HCEC 1CT (cell line): Measurements from ENCODE around the gene PHF21A.

Experiments
- DNase-seq: peaks from one replicate; pipeline ENCODE4 v3.0.0-alpha.2; 2017

The PHF21A gene

DNA sequence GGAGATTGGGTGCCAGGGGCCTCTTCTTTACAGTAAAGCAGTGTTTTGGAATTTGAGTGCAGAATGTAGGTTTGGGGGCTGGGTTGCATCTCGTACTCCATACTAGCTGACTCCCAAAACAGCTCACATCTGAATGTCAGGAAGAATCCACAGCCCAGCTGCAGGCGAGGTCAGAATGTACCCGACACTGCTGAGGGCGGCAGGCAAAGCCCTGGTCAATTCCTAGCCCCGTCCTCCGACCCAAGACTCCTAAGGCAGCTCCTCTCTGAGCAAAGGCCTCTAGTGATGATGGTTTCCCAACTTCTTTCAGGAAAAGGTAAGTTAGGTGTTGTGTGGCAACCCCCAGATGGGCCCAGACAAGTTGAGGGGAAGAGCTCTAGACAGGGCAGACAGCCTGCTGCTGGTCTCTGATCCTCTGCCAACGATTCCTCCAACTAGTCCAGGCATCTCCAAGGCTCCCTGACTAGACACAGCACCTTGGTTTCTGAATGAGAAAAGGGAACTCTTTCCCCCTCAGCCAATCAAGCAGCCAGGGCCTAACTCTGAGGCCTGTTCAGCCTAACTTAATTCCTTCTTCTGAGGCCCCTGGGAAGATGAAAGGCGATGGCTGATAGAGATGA lies 190.2 kb downstream of the PHF21A start:
- no peak for DNase-seq

- DNase-seq = no peak
Measured at GRCh38 chr11:45930031-45930794, 191.0 kb downstream of the PHF21A start.

GRCh38 chr11:45929486-45930030 lies 191.7 kb downstream of the PHF21A start:
- DNase-seq = no peak

DNA sequence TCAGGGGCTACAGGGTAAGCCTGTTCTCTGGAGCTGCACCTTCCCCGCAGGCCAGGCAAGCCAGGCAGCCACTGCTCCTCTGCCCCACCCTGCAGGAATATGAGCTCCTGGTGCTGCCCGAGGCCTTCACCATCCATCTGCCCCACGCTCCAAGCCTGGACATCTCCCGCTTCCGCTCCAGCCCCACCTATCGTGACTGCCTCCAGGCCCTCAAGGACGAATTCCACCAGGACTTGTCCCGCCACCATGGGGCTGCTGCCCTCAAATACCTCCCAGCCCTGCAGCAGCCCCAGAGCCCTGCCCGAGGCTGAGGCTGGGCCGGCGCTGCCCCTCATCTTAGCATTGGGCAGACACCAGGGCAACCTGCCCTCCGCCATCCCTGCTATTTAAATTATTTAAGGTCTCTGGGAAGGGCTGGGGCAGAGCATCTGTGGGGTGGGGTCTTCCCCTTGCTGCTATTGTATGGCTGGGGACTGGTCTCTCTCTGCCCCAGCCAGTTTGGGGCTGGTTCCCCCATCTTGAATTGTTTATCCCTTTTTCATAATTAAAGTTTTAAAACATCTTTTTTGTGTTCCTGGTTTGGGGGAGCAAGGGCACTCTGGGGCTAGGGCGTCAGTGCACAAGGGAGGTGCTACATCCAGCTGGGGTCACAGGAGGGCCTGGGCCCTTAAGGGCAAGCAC lies 192.6 kb downstream of the PHF21A start:
- DNase-seq = no peak

GRCh38 chr11:45927684-45928413 lies 193.4 kb downstream of the PHF21A start:
- no peak for DNase-seq

GRCh38 chr11:45927332-45927683 lies 193.9 kb downstream of the PHF21A start:
- no peak for DNase-seq

- no peak for DNase-seq
Measured at GRCh38 chr11:45926536-45927331, 194.5 kb downstream of the PHF21A start.

DNA sequence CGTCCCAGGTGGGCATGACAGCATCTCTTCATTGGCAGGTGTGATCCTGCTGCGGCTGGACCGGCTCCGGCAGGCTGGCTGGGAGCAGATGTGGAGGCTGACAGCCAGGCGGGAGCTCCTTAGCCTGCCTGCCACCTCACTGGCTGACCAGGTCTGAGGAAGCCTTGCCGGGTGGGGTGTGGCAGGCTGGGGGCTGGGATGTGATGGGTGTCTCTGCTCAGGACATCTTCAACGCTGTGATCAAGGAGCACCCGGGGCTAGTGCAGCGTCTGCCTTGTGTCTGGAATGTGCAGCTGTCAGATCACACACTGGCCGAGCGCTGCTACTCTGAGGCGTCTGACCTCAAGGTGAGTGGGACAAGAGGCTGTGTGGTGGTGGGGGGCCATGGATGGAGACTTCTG lies 195.3 kb downstream of the PHF21A start:
- DNase-seq = no peak

DNA sequence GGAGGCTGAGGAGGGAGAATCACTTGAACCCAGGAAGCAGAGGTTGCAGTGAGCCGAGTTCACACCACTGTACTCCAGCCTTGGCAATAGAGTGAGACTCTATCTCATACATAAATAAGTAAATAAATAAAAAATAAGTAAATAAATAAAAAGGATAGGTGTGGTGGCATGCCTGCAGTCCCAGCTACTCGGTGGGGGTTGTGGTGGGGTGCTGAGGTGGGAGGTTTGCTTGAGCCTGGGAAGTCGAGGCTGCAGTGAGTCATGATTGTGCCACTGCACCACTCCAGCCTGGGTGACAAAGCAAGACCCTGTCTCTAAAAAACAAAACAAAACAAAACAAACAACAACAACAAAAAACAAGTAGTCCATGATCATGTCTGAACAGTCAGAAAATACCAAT lies 195.7 kb downstream of the PHF21A start:
- no peak for DNase-seq

- DNase-seq = no peak
Measured at GRCh38 chr11:45924927-45925326, 196.3 kb downstream of the PHF21A start.

GRCh38 chr11:45924036-45924915 lies 197.0 kb downstream of the PHF21A start:
- no peak for DNase-seq

DNA sequence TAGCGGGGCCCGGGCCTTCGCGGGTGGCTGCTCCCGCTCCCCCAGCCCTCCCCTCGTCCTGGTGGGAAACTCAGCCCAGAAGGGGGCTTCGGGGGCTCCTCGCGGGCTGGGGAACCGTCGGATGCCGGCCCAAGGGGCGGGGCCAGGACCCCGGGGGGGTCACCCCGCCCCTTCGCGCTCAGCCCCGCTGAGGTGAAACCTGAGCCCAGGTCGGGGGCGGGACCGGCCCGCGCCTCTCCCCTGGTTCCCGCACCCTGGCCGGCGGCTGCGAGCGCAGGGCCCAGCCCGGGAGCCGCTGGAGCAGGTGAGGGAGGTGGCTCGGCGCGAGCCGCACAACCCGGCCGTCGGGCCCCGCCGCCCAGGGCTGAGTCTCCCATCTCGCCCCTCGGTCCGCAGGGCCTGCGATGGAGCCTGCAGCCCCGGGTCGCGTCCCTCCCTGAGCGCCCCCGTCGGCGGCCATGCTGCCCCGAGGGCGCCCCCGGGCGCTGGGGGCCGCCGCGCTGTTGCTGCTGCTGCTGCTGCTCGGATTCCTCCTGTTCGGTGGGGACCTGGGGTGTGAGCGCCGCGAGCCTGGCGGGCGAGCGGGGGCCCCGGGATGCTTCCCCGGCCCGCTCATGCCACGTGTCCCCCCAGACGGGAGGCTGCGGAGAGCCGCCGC lies 198.7 kb downstream of the PHF21A start, which contains the start of gene LARGE2:
Gene LARGE2 (plus strand): TSS at position 232 of the 658 bp plus-strand sequence. CDS start 227 bp downstream, at position 459.
- DNase-seq = no peak

DNA sequence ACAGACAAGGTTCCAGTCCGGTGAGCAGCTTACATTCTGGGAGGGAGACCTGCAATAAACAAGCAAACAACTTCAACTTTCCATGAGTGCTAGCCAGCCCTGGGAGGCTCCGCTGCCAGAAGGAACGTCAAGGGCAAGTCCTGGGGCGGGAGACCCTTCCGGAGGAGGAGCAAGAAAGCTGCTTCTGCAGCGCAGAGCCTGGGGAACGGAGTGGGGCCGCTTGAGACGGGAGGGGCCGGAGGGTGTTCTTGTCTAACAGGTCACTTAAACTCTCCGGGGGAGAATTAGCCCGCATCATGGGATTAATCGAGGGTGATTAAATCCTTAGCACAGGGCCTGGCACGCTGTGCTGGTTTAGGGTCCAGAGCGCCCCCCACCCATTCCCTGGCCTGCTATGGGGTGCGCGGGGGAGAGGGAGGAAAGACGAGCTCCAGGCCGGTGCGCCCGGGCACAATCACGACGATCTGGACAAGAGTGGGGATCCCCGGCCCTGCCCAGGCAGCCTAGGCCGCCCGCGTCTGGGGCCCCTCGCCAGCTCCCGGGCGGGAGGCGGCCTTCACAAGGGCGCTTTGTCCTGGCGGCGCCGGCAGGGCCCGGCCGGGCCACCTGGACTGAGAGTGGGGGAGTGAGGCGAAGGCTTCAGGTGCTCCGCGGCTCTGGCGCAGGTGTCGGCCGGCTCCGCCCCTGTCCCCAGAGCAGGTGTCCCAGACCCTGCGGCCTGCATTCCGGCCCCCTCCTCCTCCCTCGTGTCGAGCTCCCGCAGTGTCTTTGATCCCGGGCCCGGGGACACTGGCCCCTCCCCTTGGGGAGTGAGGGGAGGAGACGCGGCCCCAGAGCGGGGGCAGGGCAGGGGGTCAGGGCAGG lies 199.5 kb downstream of the PHF21A start:
- no peak for DNase-seq

DNA sequence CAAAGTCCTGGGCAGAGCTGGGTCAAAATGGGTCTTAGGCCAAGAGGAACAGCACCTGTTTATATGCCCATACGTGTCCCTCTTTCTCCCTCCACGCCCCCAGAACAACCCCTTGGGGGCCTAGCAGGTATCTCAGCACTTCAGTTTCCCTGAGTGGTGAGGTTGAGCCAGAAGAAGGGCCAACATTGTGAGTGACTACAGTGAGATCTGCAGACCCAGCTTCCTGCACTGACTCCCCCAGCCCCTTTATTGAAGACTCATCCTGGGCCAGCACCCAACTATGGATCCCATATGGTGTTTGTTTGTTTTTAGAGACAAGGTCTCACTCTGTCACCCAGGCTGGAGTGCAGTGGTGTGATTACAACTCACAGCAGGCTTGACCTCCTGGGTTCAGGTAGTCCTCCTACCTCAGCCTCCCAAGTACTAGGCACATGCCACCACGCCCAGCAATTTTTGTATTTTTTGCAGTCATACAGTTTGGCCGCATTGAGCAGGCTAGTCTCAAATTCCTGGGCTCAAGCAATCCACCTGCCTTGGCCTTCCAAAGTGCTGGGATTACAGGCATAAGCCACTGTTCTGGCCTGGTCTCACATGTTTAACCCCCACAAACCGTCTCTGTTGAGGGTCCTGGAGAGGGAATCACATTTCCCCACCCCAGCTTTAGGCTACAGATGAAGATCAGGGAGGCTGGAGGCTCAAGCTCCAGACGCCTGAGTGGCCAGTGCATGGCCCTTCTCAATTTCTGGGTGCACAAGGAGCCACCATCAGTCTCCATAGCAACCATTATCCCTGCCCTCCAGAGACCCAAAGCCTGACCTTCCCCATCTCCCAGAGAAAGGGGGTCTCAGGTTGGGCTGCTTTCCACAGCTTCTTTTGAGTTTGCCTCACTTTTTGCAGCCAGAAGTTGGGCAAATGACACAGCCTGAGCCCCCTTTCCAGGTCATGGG lies 200.4 kb downstream of the PHF21A start:
- no peak for DNase-seq

DNA sequence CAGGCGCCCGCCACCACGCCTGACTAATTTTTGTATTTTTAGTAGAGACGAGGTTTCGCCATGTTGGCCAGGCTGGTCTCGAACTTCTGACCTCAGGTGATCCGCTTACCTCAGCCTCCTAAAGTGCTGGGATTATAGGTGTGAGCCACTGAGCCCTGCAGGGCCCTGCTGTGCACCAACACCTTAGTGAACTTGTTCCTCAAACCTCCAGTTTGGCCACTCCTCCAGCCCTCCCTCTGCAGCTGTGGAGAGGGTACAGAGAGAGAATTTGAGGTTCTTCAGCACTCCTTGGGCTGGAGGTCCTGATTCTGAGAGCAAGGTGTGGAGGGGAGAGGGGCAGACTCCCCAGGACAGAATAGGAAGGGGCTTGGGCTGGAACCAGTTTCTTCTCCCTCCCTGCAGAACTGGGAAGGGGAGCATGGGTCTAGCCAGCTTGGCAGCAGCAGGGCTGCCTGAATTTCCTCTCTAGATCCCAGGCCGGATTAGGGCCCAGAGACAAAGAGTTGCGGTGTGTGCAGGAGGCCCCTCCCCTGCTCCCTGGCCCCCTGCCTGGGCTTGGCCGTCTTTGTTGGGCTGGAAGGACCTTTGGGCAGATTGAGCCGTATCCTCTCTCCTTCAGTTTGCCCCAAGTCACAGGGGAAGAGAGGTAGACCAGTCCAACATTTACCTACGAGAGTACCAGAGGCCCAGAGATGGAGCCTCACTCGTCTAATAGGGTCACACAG lies 201.3 kb downstream of the PHF21A start:
- DNase-seq = no peak

DNA sequence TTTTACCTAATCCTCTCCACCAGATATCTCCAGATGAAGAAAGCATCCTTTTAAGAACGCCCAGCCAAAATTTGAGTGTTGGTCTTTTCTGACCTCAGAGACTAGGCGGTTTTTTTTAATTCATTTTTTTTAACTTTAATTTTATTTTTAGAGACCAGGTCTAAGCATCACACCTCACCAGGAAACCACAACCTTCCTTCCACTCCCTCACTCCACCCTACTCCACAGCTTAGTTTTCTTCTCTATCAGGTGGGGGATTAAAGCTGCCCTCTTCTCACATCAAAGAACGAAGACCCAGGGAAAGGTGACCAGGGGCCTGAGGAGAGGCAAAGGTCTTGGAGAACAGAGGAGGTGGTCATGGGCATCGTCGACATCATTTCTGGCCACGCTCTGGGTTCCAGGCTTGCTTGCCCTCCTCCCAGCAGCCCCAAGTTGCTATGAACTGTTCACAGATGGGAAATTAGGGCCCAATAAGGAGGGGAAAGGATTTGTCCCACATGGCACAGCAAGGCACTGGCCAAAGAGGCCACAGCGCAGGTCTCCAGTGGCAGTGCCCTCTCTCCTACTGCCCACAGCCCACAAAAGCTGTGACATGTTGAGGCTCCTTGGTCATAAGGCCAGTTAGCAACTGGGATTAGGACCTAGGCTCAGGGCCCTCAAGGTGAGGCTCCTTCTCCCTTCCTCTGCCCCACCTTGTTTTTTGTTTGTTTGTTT lies 202.1 kb downstream of the PHF21A start:
- DNase-seq = no peak
